Hepatocyte (in vitro differentiated cells): ENCODE data around the gene PTPRN2.

Experiments
- EZH2 ChIP-seq: fragments of 200-600 bp; sonication (generic); IDR thresholded peaks from 2 replicates; pipeline ENCODE4 v1.6.1; 2016; ENCODE audit warnings: antibody characterized with exemption, mild to moderate bottlenecking, borderline replicate concordance
- EZH2phosphoT487 ChIP-seq: fragments of 200-600 bp; sonication (generic); IDR thresholded peaks from one replicate; pipeline ENCODE4 v1.6.1; 2018; ENCODE audit warnings: antibody characterized with exemption, mild to moderate bottlenecking, low read depth, moderate library complexity; ENCODE audit not compliant: unreplicated experiment, severe bottlenecking
- TF ChIP-seq, protein P1 (sequence below): fragments of 200-600 bp; sonication (generic); IDR thresholded peaks from 2 replicates; pipeline ENCODE4 v1.5.1; 2016; ENCODE audit warnings: antibody characterized with exemption, mild to moderate bottlenecking; ENCODE audit not compliant: poor library complexity

DNA sequence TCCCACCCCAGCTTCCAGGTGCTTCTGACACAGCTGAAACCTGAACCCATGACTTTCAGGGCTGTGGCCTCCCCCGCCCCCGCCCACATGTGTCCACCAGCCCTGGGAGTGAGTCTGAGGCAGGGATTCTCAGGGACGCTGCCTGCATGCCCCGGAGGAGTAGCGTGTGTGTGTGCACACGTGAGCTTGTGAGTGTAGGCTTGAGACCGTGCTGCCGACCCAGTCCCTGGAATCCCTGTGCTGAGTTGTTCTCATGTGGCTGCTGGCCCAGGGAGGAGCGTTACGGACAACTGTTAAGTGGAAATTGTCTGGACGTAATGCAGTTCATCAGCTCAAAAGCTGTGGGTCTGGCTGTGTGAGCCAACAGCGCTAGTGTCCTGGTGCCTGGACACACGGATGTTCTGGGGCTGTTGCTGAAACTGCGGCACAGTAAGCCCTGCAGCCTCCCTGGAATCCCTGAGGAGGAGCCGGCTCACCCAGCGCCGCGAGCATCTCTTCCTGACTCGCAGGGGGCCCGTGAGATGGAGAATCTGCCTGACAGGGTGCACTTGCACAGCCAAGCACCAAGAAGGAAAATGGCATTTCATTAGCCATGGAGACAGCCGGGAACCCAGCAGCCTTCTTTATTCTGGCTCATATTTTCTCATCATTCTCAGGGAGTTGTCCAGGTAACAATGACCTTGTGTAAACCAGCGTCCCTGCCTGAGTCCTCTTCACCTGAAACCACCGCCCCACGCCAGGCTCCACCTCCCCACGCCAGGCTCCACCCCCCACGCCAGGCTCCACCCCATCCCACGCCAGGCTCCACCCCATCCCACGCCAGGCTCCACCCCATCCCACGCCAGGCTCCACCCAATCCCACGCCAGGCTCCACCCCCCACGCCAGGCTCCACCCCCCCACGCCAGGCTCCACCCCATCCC, 603.9 kb downstream of the PTPRN2 start:
- TF ChIP-seq, protein P1, sequence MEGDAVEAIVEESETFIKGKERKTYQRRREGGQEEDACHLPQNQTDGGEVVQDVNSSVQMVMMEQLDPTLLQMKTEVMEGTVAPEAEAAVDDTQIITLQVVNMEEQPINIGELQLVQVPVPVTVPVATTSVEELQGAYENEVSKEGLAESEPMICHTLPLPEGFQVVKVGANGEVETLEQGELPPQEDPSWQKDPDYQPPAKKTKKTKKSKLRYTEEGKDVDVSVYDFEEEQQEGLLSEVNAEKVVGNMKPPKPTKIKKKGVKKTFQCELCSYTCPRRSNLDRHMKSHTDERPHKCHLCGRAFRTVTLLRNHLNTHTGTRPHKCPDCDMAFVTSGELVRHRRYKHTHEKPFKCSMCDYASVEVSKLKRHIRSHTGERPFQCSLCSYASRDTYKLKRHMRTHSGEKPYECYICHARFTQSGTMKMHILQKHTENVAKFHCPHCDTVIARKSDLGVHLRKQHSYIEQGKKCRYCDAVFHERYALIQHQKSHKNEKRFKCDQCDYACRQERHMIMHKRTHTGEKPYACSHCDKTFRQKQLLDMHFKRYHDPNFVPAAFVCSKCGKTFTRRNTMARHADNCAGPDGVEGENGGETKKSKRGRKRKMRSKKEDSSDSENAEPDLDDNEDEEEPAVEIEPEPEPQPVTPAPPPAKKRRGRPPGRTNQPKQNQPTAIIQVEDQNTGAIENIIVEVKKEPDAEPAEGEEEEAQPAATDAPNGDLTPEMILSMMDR, result no peak
- no peak for TF ChIP-seq EZH2
- no peak for TF ChIP-seq EZH2phosphoT487
